ENCODE data around the gene PRDM12.

The PRDM12 gene

GRCh38 chr9:130664251-130665028 is at the start of gene PRDM12:
Gene PRDM12, plus strand, starts transcription at chr9:130664594. Its CDS starts 60 bp downstream, at chr9:130664654.
- DNase-seq: peak; percentile 50

- DNase-seq: no peak
These were observed 47.9 kb upstream of the PRDM12 start for GRCh38 chr9:130616451-130616850.

GRCh38 chr9:130623466-130623865 is 40.9 kb upstream of the PRDM12 start:
- no peak for DNase-seq

- DNase-seq: no peak
These were observed 40.2 kb upstream of the PRDM12 start for GRCh38 chr9:130624154-130624553.

GRCh38 chr9:130626249-130626996 is 38.0 kb upstream of the PRDM12 start:
- no peak for DNase-seq

GRCh38 chr9:130627051-130627450 is 37.3 kb upstream of the PRDM12 start:
- DNase-seq: no peak

GRCh38 chr9:130627896-130628792 is 36.2 kb upstream of the PRDM12 start:
- DNase-seq: no peak

GRCh38 chr9:130629443-130630070 is 34.8 kb upstream of the PRDM12 start:
- DNase-seq: no peak

GRCh38 chr9:130630071-130630450 is 34.3 kb upstream of the PRDM12 start:
- DNase-seq: no peak

- no peak for DNase-seq
These were observed 33.7 kb upstream of the PRDM12 start for GRCh38 chr9:130630506-130631330.

GRCh38 chr9:130631331-130632080 is 32.9 kb upstream of the PRDM12 start:
- DNase-seq: no peak

- no peak for DNase-seq
These were observed 32.2 kb upstream of the PRDM12 start for GRCh38 chr9:130632081-130632710.

GRCh38 chr9:130632841-130633240 is 31.6 kb upstream of the PRDM12 start:
- DNase-seq: no peak

GRCh38 chr9:130633336-130634190 is 30.8 kb upstream of the PRDM12 start:
- DNase-seq: no peak

GRCh38 chr9:130634191-130634768 is 30.1 kb upstream of the PRDM12 start:
- no peak for DNase-seq

GRCh38 chr9:130634801-130635200 is 29.6 kb upstream of the PRDM12 start:
- DNase-seq: no peak

- DNase-seq: no peak
These were observed 29.1 kb upstream of the PRDM12 start for GRCh38 chr9:130635306-130635705.

- no peak for DNase-seq
These were observed 28.4 kb upstream of the PRDM12 start for GRCh38 chr9:130635721-130636647.

All from retina (tissue), 1 donor.